ENCODE results near the gene MARK2. TPM values are rescaled to one million over a fixed set of nuclear protein-coding genes. Genes with fewer than 3 reads are reported as not detected.
A peak's percentile ranks its signal among the peaks of the same experiment; 100 is the strongest.
"Not testable (repeated sequence)": the region's sequence is repeated elsewhere in the genome, so short reads cannot be mapped to it uniquely, and the experiment has no call there.

The MARK2 gene
- total RNA-seq = 10 to 100 TPM; 26.6 to 30.6 TPM

GRCh38 chr11:63838678-63839507 is at the start of gene MARK2:
Gene MARK2 (plus strand): TSS chr11:63839110. CDS start chr11:63839507, 397 bp downstream.
- ATAC-seq (peak; percentile 82 to 87), DNase-seq (ENCODE audit: low spot score in 2 of 2) (peak; percentile 99 to 100)
- no peaks in the 10 kb centered on the region for H3K9me3 Mint-ChIP-seq
- peaks cover 13 to 14% of the 10 kb centered on the region in 2 donors for H3K36me3 Mint-ChIP-seq
- H3K27ac Mint-ChIP-seq = peak within 1 kb of the TSS; percentile 91 to 99

- ATAC-seq (no peak), DNase-seq (ENCODE audit: low spot score in 2 of 2) (no peak)
- Mint-ChIP-seq H3K36me3 (peaks cover 0 to 17% of the 10 kb centered on the region in 2 donors), H3K9me3 (peaks cover 6 to 11% of the 10 kb centered on the region in 2 donors), H3K27ac (peak overlapping the region in 1 of 2 donors; percentile 73)
Observed at GRCh38 chr11:63791495-63792167, 47.3 kb upstream of the MARK2 start.

GRCh38 chr11:63793161-63793560 is 45.7 kb upstream of the MARK2 start:
- Mint-ChIP-seq H3K27ac (no peak overlapping the region), H3K9me3 (peaks cover 6 to 11% of the 10 kb centered on the region in 2 donors), H3K36me3 (peaks cover 0 to 17% of the 10 kb centered on the region in 2 donors)
- DNase-seq (ENCODE audit: low spot score in 2 of 2) (no peak), ATAC-seq (no peak)

DNA sequence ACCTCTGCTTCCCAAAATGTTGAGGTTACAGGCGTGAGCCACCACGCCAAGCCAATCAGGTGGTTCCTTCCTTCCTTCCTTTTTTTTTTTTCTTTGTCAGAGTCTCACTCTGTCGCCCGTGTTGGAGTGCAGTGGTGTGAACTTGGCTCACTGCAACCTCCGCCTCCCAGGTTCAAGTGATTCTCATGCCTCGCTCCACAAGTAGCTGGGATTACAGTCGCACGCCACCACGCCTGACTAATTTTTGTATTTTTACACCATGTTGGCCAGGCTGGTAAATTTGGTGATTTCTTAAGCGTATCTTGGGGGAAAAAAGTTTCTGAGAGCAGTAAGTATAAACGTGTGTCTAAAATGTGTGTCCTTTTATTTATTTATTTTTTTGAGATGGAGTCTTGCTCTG is 43.8 kb upstream of the MARK2 start:
- Mint-ChIP-seq H3K9me3 (peaks cover 6 to 11% of the 10 kb centered on the region in 2 donors), H3K36me3 (peaks cover 0 to 17% of the 10 kb centered on the region in 2 donors), H3K27ac (no peak overlapping the region)
- DNase-seq (ENCODE audit: low spot score in 2 of 2) (no peak), ATAC-seq (no peak)

DNA sequence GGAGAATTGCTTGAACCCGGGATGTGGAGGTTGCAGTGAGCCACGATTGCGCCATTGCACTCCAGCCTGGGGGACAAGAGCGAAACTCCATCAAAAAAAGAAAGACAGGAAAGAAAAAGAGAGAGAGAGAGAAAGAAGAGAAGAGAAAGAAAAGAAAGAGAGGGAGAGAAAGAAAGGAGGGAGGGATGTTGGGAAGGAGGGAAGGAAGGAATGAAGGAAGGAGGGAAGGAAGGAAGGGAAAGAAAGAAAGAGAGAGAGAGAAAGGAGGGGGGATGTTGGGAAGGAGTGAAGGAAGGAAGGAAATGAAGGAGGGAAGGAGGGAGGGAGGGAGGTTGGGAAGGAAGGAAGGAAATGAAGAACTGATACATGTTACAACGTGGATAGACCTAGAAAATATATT is 38.0 kb upstream of the MARK2 start:
- Mint-ChIP-seq H3K36me3 (no peaks in the 10 kb centered on the region), H3K9me3 (no peaks in the 10 kb centered on the region), H3K27ac (no peak overlapping the region)
- DNase-seq (ENCODE audit: low spot score in 2 of 2) (no peak), ATAC-seq (no peak)

DNA sequence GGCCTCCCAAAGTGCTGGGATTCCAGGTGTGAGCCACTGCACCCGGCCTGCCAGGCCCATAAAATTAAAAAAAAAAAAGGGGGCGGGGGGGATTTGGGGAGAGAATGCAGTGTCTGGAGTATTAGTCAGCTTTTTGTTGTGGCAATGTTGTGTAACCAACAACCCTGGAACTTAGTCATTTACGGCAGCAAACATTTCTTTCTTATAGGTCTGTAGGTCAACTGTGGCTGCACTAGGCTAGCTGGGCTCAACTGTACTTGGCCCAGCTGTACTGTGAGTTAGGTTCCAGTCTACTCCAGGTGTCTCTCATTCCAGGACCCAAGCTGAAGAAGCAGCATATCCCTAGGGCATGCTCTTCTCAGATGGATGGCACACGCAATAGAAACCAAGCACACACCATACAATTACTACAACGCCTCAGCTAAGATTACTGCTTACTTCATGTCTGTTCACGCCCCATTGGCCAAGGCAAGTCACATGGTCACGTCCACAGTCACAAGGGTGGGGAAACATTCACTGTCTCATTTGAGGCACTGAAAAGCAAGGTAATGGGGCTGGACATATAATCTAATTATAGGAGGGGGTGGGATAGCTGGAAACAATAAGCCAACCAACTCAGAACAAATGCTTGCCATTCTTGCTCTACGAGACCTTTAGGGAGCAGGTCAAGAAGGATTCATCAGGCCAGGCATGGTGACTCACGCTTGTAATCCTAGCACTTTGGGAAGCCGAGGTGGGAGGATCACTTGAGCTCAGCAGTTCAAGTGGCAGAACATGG is 36.1 kb upstream of the MARK2 start:
- ATAC-seq (no peak), DNase-seq (ENCODE audit: low spot score in 2 of 2) (no peak)
- Mint-ChIP-seq H3K9me3 (no peaks in the 10 kb centered on the region), H3K27ac (peak overlapping the region in 1 of 2 donors; percentile 22), H3K36me3 (no peaks in the 10 kb centered on the region)

DNA sequence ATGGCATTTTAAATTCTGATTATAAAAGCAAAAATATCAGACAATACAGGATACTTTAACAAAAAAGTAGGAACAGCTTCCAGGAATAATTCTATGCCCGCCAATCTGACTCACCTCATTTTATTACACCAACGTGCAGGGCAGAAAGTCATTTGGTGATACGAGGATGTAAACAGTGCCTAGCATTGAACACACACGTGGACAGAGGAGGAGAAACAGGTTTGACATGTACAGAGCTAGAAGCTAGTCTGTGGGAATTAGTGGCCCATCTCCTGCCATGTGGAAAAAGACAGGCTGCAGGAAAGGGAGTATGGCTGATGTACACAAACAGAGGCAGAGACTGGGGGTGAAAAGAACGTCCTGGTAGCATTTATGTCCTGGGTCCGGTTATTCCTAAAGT is 34.7 kb upstream of the MARK2 start:
- H3K36me3 Mint-ChIP-seq = no peaks in the 10 kb centered on the region
- no peak for ATAC-seq
- no peak overlapping the region for H3K27ac Mint-ChIP-seq
- no peaks in the 10 kb centered on the region for H3K9me3 Mint-ChIP-seq
- DNase-seq (ENCODE audit: low spot score in 2 of 2) = no peak

- ATAC-seq = no peak
- no peak for DNase-seq (ENCODE audit: low spot score in 2 of 2)
- Mint-ChIP-seq H3K9me3 (no peaks in the 10 kb centered on the region), H3K27ac (no peak overlapping the region), H3K36me3 (no peaks in the 10 kb centered on the region)
Observed at GRCh38 chr11:63805844-63806415, 33.0 kb upstream of the MARK2 start.

GRCh38 chr11:63810383-63810782 is 28.5 kb upstream of the MARK2 start:
- ATAC-seq; H3K9me3 Mint-ChIP-seq; DNase-seq (ENCODE audit: low spot score in 2 of 2); H3K27ac Mint-ChIP-seq: not testable (repeated sequence)
- H3K36me3 Mint-ChIP-seq = peaks cover 13 to 14% of the 10 kb centered on the region in 2 donors

- Mint-ChIP-seq H3K9me3 (no peaks in the 10 kb centered on the region), H3K27ac (peak overlapping the region in 1 of 2 donors; percentile 45), H3K36me3 (peaks cover 22 to 23% of the 10 kb centered on the region in 2 donors)
- ATAC-seq = no peak
- no peak for DNase-seq (ENCODE audit: low spot score in 2 of 2)
Observed at GRCh38 chr11:63811522-63811921, 27.4 kb upstream of the MARK2 start.

DNA sequence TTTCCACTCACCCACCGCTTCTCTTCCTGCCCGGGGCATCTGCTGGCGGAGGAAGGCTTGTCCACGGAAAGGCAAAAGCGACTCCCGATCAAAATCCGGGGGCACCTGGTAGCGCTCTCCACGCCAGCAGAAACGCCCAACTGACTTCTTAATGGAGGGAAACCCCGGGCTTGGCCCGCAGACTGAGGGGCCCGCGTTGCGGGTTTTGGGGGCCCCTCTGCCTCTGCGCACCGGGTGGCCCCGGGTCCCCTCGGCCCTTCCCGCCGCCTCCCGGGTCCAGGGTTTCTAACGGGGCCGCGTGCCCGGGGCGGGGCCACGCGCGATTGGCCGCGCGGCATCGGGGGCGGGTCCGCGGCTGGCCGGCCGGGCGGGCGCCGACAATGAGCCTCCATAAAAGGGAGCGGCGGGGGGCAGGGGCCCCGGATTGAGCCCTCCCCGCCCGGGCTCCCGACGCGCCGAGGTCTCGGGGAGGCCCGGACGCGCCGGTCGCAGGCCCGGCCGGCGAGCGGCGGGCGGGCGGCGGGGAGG is 25.8 kb upstream of the MARK2 start, which contains the start of gene SPINDOC:
Gene SPINDOC (plus strand): TSS at position 422 of the 528 bp plus-strand sequence. CDS start 231 bp downstream, outside the sequence.
- no peaks in the 10 kb centered on the region for H3K9me3 Mint-ChIP-seq
- H3K36me3 Mint-ChIP-seq = peaks cover 28 to 32% of the 10 kb centered on the region in 2 donors
- peak; percentile 81 to 84 for DNase-seq (ENCODE audit: low spot score in 2 of 2)
- peak; percentile 92 to 93 for ATAC-seq
- peak within 1 kb of the TSS in 1 of 2 donors; percentile 77 for H3K27ac Mint-ChIP-seq

DNA sequence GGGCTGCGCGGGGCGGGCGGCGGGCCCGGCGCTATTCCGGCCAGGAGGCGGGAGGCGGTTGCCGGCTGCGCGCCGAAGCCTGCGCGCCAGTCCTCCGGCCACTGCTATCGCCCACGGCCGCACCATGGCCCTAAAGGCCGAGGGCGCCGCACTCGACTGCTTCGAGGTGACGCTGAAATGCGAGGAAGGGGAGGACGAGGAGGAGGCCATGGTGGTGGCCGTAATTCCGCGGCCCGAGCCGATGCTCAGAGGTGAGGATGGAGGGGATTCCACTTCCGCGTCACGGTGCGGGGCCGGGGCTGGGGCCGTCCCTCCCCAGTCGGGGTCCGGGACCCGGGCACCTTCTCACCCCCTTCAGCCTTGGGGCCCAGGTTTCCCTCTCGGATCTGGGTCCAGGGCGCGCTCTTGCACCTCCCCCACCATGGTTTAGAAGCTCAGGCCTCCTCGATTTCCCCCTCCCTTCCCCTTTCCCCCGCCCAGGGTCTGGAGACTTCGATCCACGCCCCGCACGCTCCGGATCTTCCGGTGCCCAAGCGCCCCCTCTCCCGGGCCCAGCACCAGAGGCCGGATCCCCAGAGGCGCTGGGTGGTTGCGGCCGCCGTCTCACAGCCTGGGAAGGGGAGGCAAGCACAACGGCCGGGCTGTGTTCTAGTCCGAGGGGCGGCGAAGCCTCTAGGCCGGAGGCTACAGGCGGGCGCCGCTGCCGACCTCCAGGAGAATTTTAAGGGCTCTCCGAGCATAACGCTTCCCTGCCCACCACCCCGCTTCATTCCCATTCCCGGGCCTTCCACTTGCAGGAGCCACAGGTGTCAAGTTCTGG is 25.1 kb upstream of the MARK2 start:
- H3K27ac Mint-ChIP-seq = peak overlapping the region in 1 of 2 donors; percentile 77
- peak; percentile 40 to 62 for DNase-seq (ENCODE audit: low spot score in 2 of 2)
- peaks cover 28 to 32% of the 10 kb centered on the region in 2 donors for H3K36me3 Mint-ChIP-seq
- ATAC-seq = peak; percentile 53 to 54
- H3K9me3 Mint-ChIP-seq = no peaks in the 10 kb centered on the region

GRCh38 chr11:63814383-63814736 is 24.6 kb upstream of the MARK2 start:
- DNase-seq (ENCODE audit: low spot score in 2 of 2) (no peak), ATAC-seq (no peak)

GRCh38 chr11:63816166-63816565 is 22.7 kb upstream of the MARK2 start:
- peaks cover 28 to 32% of the 10 kb centered on the region in 2 donors for H3K36me3 Mint-ChIP-seq
- DNase-seq (ENCODE audit: low spot score in 2 of 2) = no peak
- ATAC-seq = no peak
- H3K27ac Mint-ChIP-seq = no peak overlapping the region
- no peaks in the 10 kb centered on the region for H3K9me3 Mint-ChIP-seq

More at GRCh38 chr11:63814383-63814736, 24.6 kb upstream of the MARK2 start:
- peak overlapping the region in 1 of 2 donors; percentile 77 for H3K27ac Mint-ChIP-seq
- H3K9me3 Mint-ChIP-seq = no peaks in the 10 kb centered on the region
- peaks cover 28 to 32% of the 10 kb centered on the region in 2 donors for H3K36me3 Mint-ChIP-seq

DNA sequence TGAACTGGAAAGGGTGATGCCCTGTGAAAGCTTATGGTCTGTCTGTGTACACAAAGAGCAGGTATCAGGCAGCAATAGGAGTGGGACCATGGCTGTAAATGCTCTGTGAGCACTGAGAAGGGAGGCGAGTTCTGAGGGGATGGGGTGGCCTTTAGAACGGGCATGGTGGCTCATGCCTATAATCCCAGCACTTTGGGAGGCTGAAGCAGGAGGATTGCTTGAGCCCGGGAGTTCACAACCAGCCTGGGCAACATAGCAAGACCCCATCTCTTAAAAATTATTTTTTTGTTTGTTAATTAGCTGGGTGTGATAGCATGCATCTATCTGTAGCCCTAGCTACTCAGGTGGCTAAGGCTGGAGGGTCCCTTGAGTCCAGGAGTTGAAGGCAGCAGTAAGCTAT is 22.2 kb upstream of the MARK2 start:
- ATAC-seq = no peak
- no peaks in the 10 kb centered on the region for H3K9me3 Mint-ChIP-seq
- DNase-seq (ENCODE audit: low spot score in 2 of 2) = no peak
- peak overlapping the region in 1 of 2 donors; percentile 78 for H3K27ac Mint-ChIP-seq
- peaks cover 28 to 32% of the 10 kb centered on the region in 2 donors for H3K36me3 Mint-ChIP-seq

All from activated naive CD4-positive, alpha-beta T cell treated with anti-CD3 and anti-CD28 coated beads, Interleukin-2, amount 50 U/mL, for 72 hours (primary cell).